Hepatocyte (in vitro differentiated cells): ENCODE data around the gene PIGA. TPM values are rescaled to one million over a fixed set of nuclear protein-coding genes. Genes with fewer than 3 reads are reported as not detected.

Experiments
- DNase-seq: peaks from one replicate; pipeline ENCODE4 v3.0.0-alpha.2; 2016; ENCODE audit warnings: low spot score
- H2AFZ ChIP-seq: fragments of 200-600 bp; sonication (generic); 2 replicates; pipeline ENCODE4 v1.6.0; 2016; ENCODE audit warnings: antibody characterized with exemption, mild to moderate bottlenecking
- H3K27ac ChIP-seq: fragments of 200-600 bp; sonication (generic); 2 replicates; pipeline ENCODE4 v1.5.1; 2016; ENCODE audit warnings: mild to moderate bottlenecking
- H3K27me3 ChIP-seq: fragments of 200-600 bp; sonication (generic); 2 replicates; pipeline ENCODE4 v1.6.1; 2016
- H3K36me3 ChIP-seq: fragments of 200-600 bp; sonication (generic); replicated peaks from 2 replicates; pipeline ENCODE4 v1.5.1; 2016; ENCODE audit warnings: low read depth; ENCODE audit not compliant: insufficient read depth
- H3K4me1 ChIP-seq: fragments of 200-600 bp; sonication (generic); 2 replicates; pipeline ENCODE4 v1.5.1; 2016; ENCODE audit warnings: mild to moderate bottlenecking, moderate library complexity; ENCODE audit not compliant: insufficient read depth
- H3K4me2 ChIP-seq: fragments of 200-600 bp; sonication (generic); 2 replicates; pipeline ENCODE4 v1.6.0; 2016
- H3K4me3 ChIP-seq: fragments of 200-600 bp; sonication (generic); 2 replicates; pipeline ENCODE4 v1.5.1; 2016; ENCODE audit warnings: mild to moderate bottlenecking
- H3K79me2 ChIP-seq: fragments of 200-600 bp; sonication (generic); 2 replicates; pipeline ENCODE4 v1.6.0; 2017; ENCODE audit warnings: mild to moderate bottlenecking
- H3K9me2 ChIP-seq: fragments of 200-600 bp; sonication (generic); replicated peaks from 2 replicates; pipeline ENCODE4 v1.6.0; 2017; ENCODE audit warnings: mild to moderate bottlenecking; ENCODE audit not compliant: insufficient read depth
- H3K9me3 ChIP-seq: fragments of 200-600 bp; sonication (generic); 2 replicates; pipeline ENCODE4 v1.5.1; 2016; ENCODE audit warnings: low read depth, mild to moderate bottlenecking
- H4K20me1 ChIP-seq: fragments of 200-600 bp; sonication (generic); 2 replicates; pipeline ENCODE4 v1.6.0; 2016; ENCODE audit warnings: mild to moderate bottlenecking; ENCODE audit not compliant: insufficient read depth, poor library complexity, severe bottlenecking
- EZH2 ChIP-seq: fragments of 200-600 bp; sonication (generic); IDR thresholded peaks from 2 replicates; pipeline ENCODE4 v1.6.1; 2016; ENCODE audit warnings: antibody characterized with exemption, mild to moderate bottlenecking, borderline replicate concordance
- EZH2phosphoT487 ChIP-seq: fragments of 200-600 bp; sonication (generic); IDR thresholded peaks from one replicate; pipeline ENCODE4 v1.6.1; 2018; ENCODE audit warnings: antibody characterized with exemption, mild to moderate bottlenecking, low read depth, moderate library complexity; ENCODE audit not compliant: unreplicated experiment, severe bottlenecking
- WGBS: methylation state at CpG from one replicate; pipeline ENCODE4 v1.1.6; 2016; ENCODE audit warnings: low lambda C conversion rate; ENCODE audit errors: missing lambda C conversion rate; 5-methylcytosine and 5-hydroxymethylcytosine counted together
- polyA plus RNA-seq: library from polyadenylated mRNA; unstranded; fragments of >200 nt; fragmentation: Nextera tagmentation; extraction: Ambion mirVana; gene quantifications from 2 replicates; pipeline ENCODE4 v1.2.1, GENCODE V29; 2016
- total RNA-seq: library from RNA; depleted of rRNA; stranded (reverse); fragments of >200 nt; gene quantifications from 2 replicates; pipeline ENCODE4 v1.2.3, GENCODE V29; 2014
- TF ChIP-seq, protein P1 (sequence below): fragments of 200-600 bp; sonication (generic); IDR thresholded peaks from 2 replicates; pipeline ENCODE4 v1.5.1; 2016; ENCODE audit warnings: antibody characterized with exemption, mild to moderate bottlenecking; ENCODE audit not compliant: poor library complexity

The PIGA gene
- total and polyA plus RNA-seq, 2 experiments from 2014 or later = 6.9 to 23.0 TPM

- Histone ChIP-seq H3K27me3 (no peaks in the 10 kb centered on the region), H3K4me2 (no peak overlapping the region), H2AFZ (no peak overlapping the region), H4K20me1 (no peaks in the 10 kb centered on the region), H3K4me3 (no peak overlapping the region), H3K9me2 (no peaks in the 10 kb centered on the region), H3K27ac (no peak overlapping the region), H3K79me2 (no peaks in the 10 kb centered on the region), H3K9me3 (no peaks in the 10 kb centered on the region), H3K36me3 (no peaks in the 10 kb centered on the region), H3K4me1 (no peaks in the 10 kb centered on the region)
- TF ChIP-seq EZH2phosphoT487 (no peak), EZH2 (no peak)
- TF ChIP-seq, protein P1, sequence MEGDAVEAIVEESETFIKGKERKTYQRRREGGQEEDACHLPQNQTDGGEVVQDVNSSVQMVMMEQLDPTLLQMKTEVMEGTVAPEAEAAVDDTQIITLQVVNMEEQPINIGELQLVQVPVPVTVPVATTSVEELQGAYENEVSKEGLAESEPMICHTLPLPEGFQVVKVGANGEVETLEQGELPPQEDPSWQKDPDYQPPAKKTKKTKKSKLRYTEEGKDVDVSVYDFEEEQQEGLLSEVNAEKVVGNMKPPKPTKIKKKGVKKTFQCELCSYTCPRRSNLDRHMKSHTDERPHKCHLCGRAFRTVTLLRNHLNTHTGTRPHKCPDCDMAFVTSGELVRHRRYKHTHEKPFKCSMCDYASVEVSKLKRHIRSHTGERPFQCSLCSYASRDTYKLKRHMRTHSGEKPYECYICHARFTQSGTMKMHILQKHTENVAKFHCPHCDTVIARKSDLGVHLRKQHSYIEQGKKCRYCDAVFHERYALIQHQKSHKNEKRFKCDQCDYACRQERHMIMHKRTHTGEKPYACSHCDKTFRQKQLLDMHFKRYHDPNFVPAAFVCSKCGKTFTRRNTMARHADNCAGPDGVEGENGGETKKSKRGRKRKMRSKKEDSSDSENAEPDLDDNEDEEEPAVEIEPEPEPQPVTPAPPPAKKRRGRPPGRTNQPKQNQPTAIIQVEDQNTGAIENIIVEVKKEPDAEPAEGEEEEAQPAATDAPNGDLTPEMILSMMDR = no peak
- 71% methylated on average over 3 of the region's 3 CpGs for WGBS
- DNase-seq = no peak
Observed at GRCh38 chrX:15328131-15328530, 7.2 kb downstream of the PIGA start.

DNA sequence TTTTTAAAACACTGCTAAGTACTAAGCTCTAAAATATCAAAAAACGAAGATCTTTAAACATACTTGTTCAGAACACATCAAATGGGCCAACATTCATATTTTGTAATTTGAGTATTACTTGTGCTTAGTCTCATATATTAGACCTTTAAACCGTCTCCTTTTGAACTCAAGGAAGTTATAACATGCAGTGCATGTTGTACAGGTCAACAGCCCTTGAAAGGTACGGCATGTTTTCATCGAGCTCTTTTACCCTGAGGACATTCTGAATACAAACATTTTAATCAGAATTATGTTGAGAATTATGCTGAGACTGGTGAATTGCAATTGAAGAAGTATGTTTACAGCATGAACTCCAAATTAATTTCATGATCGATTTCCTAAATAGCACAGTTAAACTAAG, 12.9 kb downstream of the PIGA start:
- Histone ChIP-seq H3K4me2 (no peak overlapping the region), H3K4me3 (no peak overlapping the region), H3K36me3 (no peaks in the 10 kb centered on the region), H3K27ac (no peak overlapping the region), H3K9me3 (no peaks in the 10 kb centered on the region), H3K9me2 (no peaks in the 10 kb centered on the region), H3K79me2 (no peaks in the 10 kb centered on the region), H2AFZ (no peak overlapping the region), H3K4me1 (no peaks in the 10 kb centered on the region), H3K27me3 (no peaks in the 10 kb centered on the region), H4K20me1 (no peaks in the 10 kb centered on the region)
- no peak for DNase-seq
- TF ChIP-seq, protein P1 = no peak
- no peak for TF ChIP-seq EZH2
- no peak for TF ChIP-seq EZH2phosphoT487
- 84% methylated on average over 5 of the region's 5 CpGs for WGBS

- Histone ChIP-seq H3K36me3 (no peaks in the 10 kb centered on the region), H2AFZ (no peak overlapping the region), H3K27ac (no peak overlapping the region), H3K4me1 (no peaks in the 10 kb centered on the region), H3K79me2 (no peaks in the 10 kb centered on the region), H3K4me3 (no peak overlapping the region), H4K20me1 (no peaks in the 10 kb centered on the region), H3K27me3 (no peaks in the 10 kb centered on the region), H3K9me3 (no peaks in the 10 kb centered on the region), H3K9me2 (no peaks in the 10 kb centered on the region), H3K4me2 (no peak overlapping the region)
- 77% methylated on average over 3 of the region's 3 CpGs for WGBS
- no peak for DNase-seq
- TF ChIP-seq, protein P1 = no peak
- TF ChIP-seq EZH2phosphoT487 (no peak), EZH2 (no peak)
Observed at GRCh38 chrX:15322072-15322471, 13.3 kb downstream of the PIGA start.

- DNase-seq = no peak
- H3K4me3 ChIP-seq = no peak overlapping the region
- TF ChIP-seq EZH2phosphoT487 = no peak
- TF ChIP-seq, protein P1 = no peak
- no peak for TF ChIP-seq EZH2
- H3K4me1 ChIP-seq = no peaks in the 10 kb centered on the region
- H3K36me3 ChIP-seq = no peaks in the 10 kb centered on the region
- no peaks in the 10 kb centered on the region for H3K9me2 ChIP-seq
- no peaks in the 10 kb centered on the region for H3K79me2 ChIP-seq
- no peak overlapping the region for H3K27ac ChIP-seq
- no peak overlapping the region for H3K4me2 ChIP-seq
- no peaks in the 10 kb centered on the region for H3K27me3 ChIP-seq
- no peak overlapping the region for H2AFZ ChIP-seq
- no peaks in the 10 kb centered on the region for H4K20me1 ChIP-seq
- WGBS = 79% methylated on average over 4 of the region's 4 CpGs
- H3K9me3 ChIP-seq = no peaks in the 10 kb centered on the region
Observed at GRCh38 chrX:15321447-15321846, 13.9 kb downstream of the PIGA start.
